Measurements from ENCODE around the gene DGKB. TPM values are rescaled to one million over a fixed set of nuclear protein-coding genes. Genes with fewer than 3 reads are reported as not detected.

The DGKB gene
- total and polyA plus RNA-seq, 2 of the 8 experiments (the other 6 are each of a cell fraction or from before 2014, with no cell fraction given): 1.9 to 2.6 TPM

- TF ChIP-seq USF2 (IDR thresholded peaks at IDR 0.05; ENCODE audit: low read length): no peak
- no peaks in the 10 kb centered on the region for H4K20me1 ChIP-seq (replicated peaks in 1 of 2; ENCODE audit: control insufficient read depth in 1 of 2, insufficient read depth in 2 of 2, low read length in 2 of 2)
- no peak overlapping the region for H4K91ac ChIP-seq (replicated peaks; ENCODE audit: insufficient read length, low read length)
- no peak overlapping the region for H3K4me2 ChIP-seq (ENCODE audit: insufficient read depth in 1 of 2, low read depth in 2 of 2, low read length in 2 of 2)
- H3K36me3 ChIP-seq (ENCODE audit: control insufficient read depth in 2 of 4, insufficient read depth in 4 of 4, low read length in 3 of 4): no peaks in the 10 kb centered on the region
- no peaks in the 10 kb centered on the region for H3K27me3 ChIP-seq (replicated peaks in 1 of 4; ENCODE audit: control insufficient read depth in 3 of 4, extremely low read depth in 1 of 4, insufficient read depth in 3 of 4, low read length in 3 of 4)
- WGBS, 2 experiments (ENCODE audit: extremely low coverage in 1 of 2, insufficient coverage in 1 of 2, insufficient read length in 1 of 2, insufficient replicate concordance in 2 of 2, low coverage in 1 of 2, low lambda C conversion rate in 2 of 2, missing lambda C conversion rate in 1 of 2): 88% methylated on average over 1 of the region's 1 CpG; no CpG with 5 or more reads in 1 of the 2 experiments
- no peak overlapping the region for H3K27ac ChIP-seq (ENCODE audit: low read depth, low read length)
- DNase-seq (ENCODE audit: low read depth in 1 of 2, low spot score in 2 of 2): no peak
- H2AFZ ChIP-seq (ENCODE audit: low read length): no peak overlapping the region
- H2BK15ac ChIP-seq (ENCODE audit: low read length): no peak overlapping the region
- H3K9me3 ChIP-seq (ENCODE audit: insufficient read depth in 2 of 2, low read depth in 1 of 2, low read length in 1 of 2): no peaks in the 10 kb centered on the region
- FAIRE-seq: no peak
- H3K14ac ChIP-seq (ENCODE audit: insufficient read length): no peak overlapping the region
- H3K9ac ChIP-seq (replicated peaks in 1 of 4; ENCODE audit: extremely low read depth in 1 of 4, low read depth in 3 of 4, low read length in 3 of 4): no peak overlapping the region
- no peak overlapping the region for H2BK20ac ChIP-seq (ENCODE audit: low read length)
- H4K5ac ChIP-seq (ENCODE audit: insufficient read length, low read depth, low read length): no peak overlapping the region
- H3K23ac ChIP-seq (ENCODE audit: insufficient read length): no peak overlapping the region
- H2BK12ac ChIP-seq (ENCODE audit: low read depth, low read length): no peak overlapping the region
- H3K18ac ChIP-seq (ENCODE audit: extremely low read depth, low read length): no peak overlapping the region
- no peaks in the 10 kb centered on the region for H3K79me2 ChIP-seq (ENCODE audit: control insufficient read depth in 1 of 2, insufficient read depth in 2 of 2, low read length in 2 of 2)
- no peaks in the 10 kb centered on the region for H3K79me1 ChIP-seq (ENCODE audit: low read depth, low read length)
- no peak overlapping the region for H2BK120ac ChIP-seq (replicated peaks; ENCODE audit: low read depth, low read length)
- H3K4ac ChIP-seq (replicated peaks; ENCODE audit: insufficient read length, low read depth, low read length): no peak overlapping the region
- H3K56ac ChIP-seq (replicated peaks; ENCODE audit: insufficient read length, low read depth, low read length): no peak overlapping the region
- H2AK5ac ChIP-seq (ENCODE audit: low read depth, low read length): no peak overlapping the region
- no peak overlapping the region for H4K8ac ChIP-seq (ENCODE audit: extremely low read depth, insufficient read depth, low read length)
- ChIA-PET CTCF (ENCODE audit: partially characterized antibody) (no interaction called here), POLR2A (ENCODE audit: partially characterized antibody) (no interaction called here)
- H2BK5ac ChIP-seq (ENCODE audit: low read depth, low read length): no peak overlapping the region
- no peaks in the 10 kb centered on the region for H3K23me2 ChIP-seq (ENCODE audit: low read depth, low read length)
- H3K4me1 ChIP-seq (replicated peaks in 1 of 4; ENCODE audit: control insufficient read depth in 3 of 4, insufficient read depth in 4 of 4, low read length in 3 of 4): no peaks in the 10 kb centered on the region
- H3K4me3 ChIP-seq (ENCODE audit: extremely low read depth in 1 of 4, insufficient read depth in 2 of 4, low read depth in 3 of 4, low read length in 4 of 4): no peak overlapping the region
These were observed 262.8 kb downstream of the DGKB start for GRCh38 chr7:14639801-14640200.

Data from H1 (cell line).